ENCODE data around the gene SMARCA4. TPM values are rescaled to one million over a fixed set of nuclear protein-coding genes. Genes with fewer than 3 reads are reported as not detected.

The SMARCA4 gene
- total RNA-seq, 1 experiment from 2014 or later: 36.2 TPM

GRCh38 chr19:11079999-11080398 lies 119.2 kb downstream of the SMARCA4 start:
- BruUV-seq (replicated peaks): no TSS peak
- in situ Hi-C loops (cut with HindIII; ENCODE audit: low pct_unique_long_range_greater_than_20kb, low sequenced_read_pairs): no loop called here
- intact Hi-C loops (cut with micrococcal nuclease; ENCODE audit: unreplicated experiment): no loop called here
- ATAC-seq: no peak
- TF ChIP-seq CTCF (IDR thresholded peaks at IDR 0.05): no peak
- no peak for DNase-seq (ENCODE audit: low read depth, low spot score)
- peaks cover 3% of the 10 kb centered on the region; the same call in 1 of the 2 replicates for H3K4me1 ChIP-seq (ENCODE audit: control insufficient read depth, insufficient read depth, low read length)
- ChIA-PET CTCF (no interaction called here), POLR2A (interaction anchor here (0.7 kb wide), 1 partner anchor 9 kb away, joined by 3 read pairs; no protein-coding TSS in a partner anchor)
- no peak overlapping the region for H3K27ac ChIP-seq (ENCODE audit: low read length)
- no peaks in the 10 kb centered on the region for H3K9me3 ChIP-seq (ENCODE audit: control insufficient read depth, insufficient read depth, low read depth, low read length)
- no peak overlapping the region for H3K4me3 ChIP-seq (ENCODE audit: low read depth in 2 of 2, low read length in 2 of 2)
- H3K27me3 ChIP-seq (ENCODE audit: control insufficient read depth, insufficient read depth, low read length): no peaks in the 10 kb centered on the region
- H3K36me3 ChIP-seq (ENCODE audit: control insufficient read depth, insufficient read depth, low read length): no peaks in the 10 kb centered on the region

GRCh38 chr19:11087870-11088505 lies 127.2 kb downstream of the SMARCA4 start:
- Histone ChIP-seq H3K27me3 (ENCODE audit: control insufficient read depth, insufficient read depth, low read length) (no peaks in the 10 kb centered on the region), H3K36me3 (ENCODE audit: control insufficient read depth, insufficient read depth, low read length) (peaks cover 5% of the 10 kb centered on the region), H3K27ac (ENCODE audit: low read length) (peak overlapping the region; percentile 97), H3K9me3 (ENCODE audit: control insufficient read depth, insufficient read depth, low read depth, low read length) (no peaks in the 10 kb centered on the region), H3K4me3 (ENCODE audit: low read depth in 2 of 2, low read length in 2 of 2) (peak overlapping the region in 1 of 2 experiments; percentile 82; a peak in 2 of 4 replicates), H3K4me1 (ENCODE audit: control insufficient read depth, insufficient read depth, low read length) (peaks cover 26% of the 10 kb centered on the region)
- no TSS peak for BruUV-seq (replicated peaks)
- TF ChIP-seq SIN3A (IDR thresholded peaks at IDR 0.05; ENCODE audit: borderline replicate concordance, insufficient read depth, low read depth, low read length) (no peak), POLR2AphosphoS5 (IDR thresholded peaks at IDR 0.05; ENCODE audit: low read depth, low read length) (no peak), CTCF (IDR thresholded peaks at IDR 0.05) (no peak), REST (IDR thresholded peaks at IDR 0.05; ENCODE audit: insufficient read depth in 1 of 2, low read depth in 2 of 2, low read length in 1 of 2) (no peak), TCF7L2 (IDR thresholded peaks at IDR 0.05; ENCODE audit: low read depth, low read length) (no peak)
- in situ Hi-C loops (cut with HindIII; ENCODE audit: low pct_unique_long_range_greater_than_20kb, low sequenced_read_pairs): no loop called here
- POLR2A ChIA-PET: interaction anchor here (0.6 kb wide), 1 partner anchor 158 kb away, joined by 4 read pairs; no protein-coding TSS in a partner anchor
- ATAC-seq: no peak
- intact Hi-C loops (cut with micrococcal nuclease; ENCODE audit: unreplicated experiment): no loop called here
- no peak for DNase-seq (ENCODE audit: low read depth, low spot score)
- CTCF ChIA-PET: no interaction called here

Data from Panc1 (cell line).